HG02678 (cell line): ENCODE data around the gene STMN3.

Experiments used
- ATAC-seq: cut with Tn5 transposase; IDR thresholded peaks from one replicate; pipeline ENCODE4 v1.9.1; 2021; ENCODE audit warnings: mild to moderate bottlenecking, moderate library complexity; ENCODE audit not compliant: unreplicated experiment

The STMN3 gene

GRCh38 chr20:63591147-63591533 is 62.1 kb downstream of the STMN3 start:
- ATAC-seq: no peak

GRCh38 chr20:63590218-63591146 is 62.7 kb downstream of the STMN3 start:
- ATAC-seq: no peak
